ENCODE measurements around the gene PROKR1.

PROKR1 gene

DNA sequence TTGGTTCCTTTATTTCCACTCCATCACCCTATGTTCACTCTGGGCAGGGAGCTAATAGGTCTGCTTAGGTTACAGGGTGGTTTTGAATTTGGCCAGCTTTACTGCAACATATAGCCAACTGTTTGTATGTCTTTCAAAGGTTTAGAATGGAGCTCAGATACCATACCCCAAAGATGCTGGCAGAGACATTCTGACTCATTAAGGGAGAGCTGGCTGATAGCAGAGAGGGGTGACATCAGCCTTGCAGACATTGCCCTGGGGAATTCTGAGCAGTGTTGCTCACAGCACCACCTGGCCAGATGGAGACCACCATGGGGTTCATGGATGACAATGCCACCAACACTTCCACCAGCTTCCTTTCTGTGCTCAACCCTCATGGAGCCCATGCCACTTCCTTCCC lies 2.1 kb downstream of the PROKR1 start:
- TF ChIP-seq RAD21 (IDR thresholded peaks at IDR 0.05; ENCODE audit: low read depth) (no peak), NFIC (IDR thresholded peaks at IDR 0.05) (no peak), TEAD4 (IDR thresholded peaks at IDR 0.05) (no peak), EGR1 (IDR thresholded peaks at IDR 0.05) (no peak), EP300 (IDR thresholded peaks at IDR 0.05; ENCODE audit: borderline replicate concordance) (no peak), CEBPB (IDR thresholded peaks at IDR 0.05) (no peak), FOXM1 (IDR thresholded peaks at IDR 0.05; ENCODE audit: borderline replicate concordance, low read depth) (no peak), YY1 (IDR thresholded peaks at IDR 0.05; ENCODE audit: low read depth) (no peak), ZBTB7A (IDR thresholded peaks at IDR 0.05; ENCODE audit: low read depth) (no peak)
- TF ChIP-seq, protein P1, sequence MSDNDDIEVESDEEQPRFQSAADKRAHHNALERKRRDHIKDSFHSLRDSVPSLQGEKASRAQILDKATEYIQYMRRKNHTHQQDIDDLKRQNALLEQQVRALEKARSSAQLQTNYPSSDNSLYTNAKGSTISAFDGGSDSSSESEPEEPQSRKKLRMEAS (IDR thresholded peaks at IDR 0.05), result no peak

DNA sequence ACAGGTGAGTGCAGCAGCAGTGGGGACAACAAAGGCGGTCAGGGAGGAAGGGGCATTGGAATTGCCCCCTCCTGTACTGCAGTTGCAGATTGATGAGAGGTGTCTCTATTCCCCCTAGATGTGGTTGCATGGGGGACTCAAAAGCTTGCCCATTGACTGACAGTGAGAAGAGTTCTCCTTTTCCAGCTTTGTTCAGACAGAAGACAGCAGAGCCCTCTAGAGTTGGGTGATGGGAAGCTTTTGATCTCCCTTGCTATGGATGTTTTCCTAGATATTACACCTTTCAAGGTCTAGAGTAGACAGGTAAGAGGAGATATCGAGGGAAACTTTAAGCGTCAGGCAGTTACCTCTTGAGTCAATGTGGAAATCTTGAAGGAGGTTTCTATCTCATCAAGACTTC lies 2.9 kb downstream of the PROKR1 start:
- TF ChIP-seq, protein P1 (IDR thresholded peaks at IDR 0.05), result no peak
- 0 out of 2 replicates have a peak, but pooled peaks have one; percentile 8 for TF ChIP-seq RAD21 (IDR thresholded peaks at IDR 0.05; ENCODE audit: low read depth)

DNA sequence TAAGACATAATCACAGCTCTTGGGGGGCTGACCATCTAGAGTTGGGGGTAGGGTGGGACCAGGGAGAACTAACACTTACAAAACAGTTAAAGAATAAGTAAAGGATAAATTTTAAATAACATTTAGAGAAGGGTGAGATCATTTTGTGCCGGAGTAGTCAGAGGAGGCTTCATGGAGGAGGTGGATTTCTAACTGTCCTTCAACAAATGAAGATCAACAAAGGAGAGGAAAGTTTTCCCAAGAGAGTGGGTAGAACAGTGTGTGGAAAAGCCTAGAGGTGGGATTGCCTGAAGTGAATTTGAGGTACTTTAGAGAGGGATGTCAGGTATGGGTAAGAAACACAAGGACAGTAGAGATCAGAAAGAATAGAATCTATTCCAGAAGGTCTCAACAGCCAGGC lies 7.3 kb downstream of the PROKR1 start:
- TF ChIP-seq YY1 (IDR thresholded peaks at IDR 0.05; ENCODE audit: low read depth) (no peak), TEAD4 (IDR thresholded peaks at IDR 0.05) (no peak), EGR1 (IDR thresholded peaks at IDR 0.05) (no peak), CREB1 (IDR thresholded peaks at IDR 0.05; ENCODE audit: low read depth) (no peak), ZBTB7A (IDR thresholded peaks at IDR 0.05; ENCODE audit: low read depth) (no peak), FOXM1 (IDR thresholded peaks at IDR 0.05; ENCODE audit: borderline replicate concordance, low read depth) (no peak), EP300 (IDR thresholded peaks at IDR 0.05; ENCODE audit: borderline replicate concordance) (no peak), RAD21 (IDR thresholded peaks at IDR 0.05; ENCODE audit: low read depth) (no peak), TAF1 (IDR thresholded peaks at IDR 0.05; ENCODE audit: low read depth) (no peak), NFIC (IDR thresholded peaks at IDR 0.05) (no peak), CEBPB (IDR thresholded peaks at IDR 0.05) (no peak), TCF12 (IDR thresholded peaks at IDR 0.05; ENCODE audit: low read depth) (no peak)
- TF ChIP-seq, protein P2, sequence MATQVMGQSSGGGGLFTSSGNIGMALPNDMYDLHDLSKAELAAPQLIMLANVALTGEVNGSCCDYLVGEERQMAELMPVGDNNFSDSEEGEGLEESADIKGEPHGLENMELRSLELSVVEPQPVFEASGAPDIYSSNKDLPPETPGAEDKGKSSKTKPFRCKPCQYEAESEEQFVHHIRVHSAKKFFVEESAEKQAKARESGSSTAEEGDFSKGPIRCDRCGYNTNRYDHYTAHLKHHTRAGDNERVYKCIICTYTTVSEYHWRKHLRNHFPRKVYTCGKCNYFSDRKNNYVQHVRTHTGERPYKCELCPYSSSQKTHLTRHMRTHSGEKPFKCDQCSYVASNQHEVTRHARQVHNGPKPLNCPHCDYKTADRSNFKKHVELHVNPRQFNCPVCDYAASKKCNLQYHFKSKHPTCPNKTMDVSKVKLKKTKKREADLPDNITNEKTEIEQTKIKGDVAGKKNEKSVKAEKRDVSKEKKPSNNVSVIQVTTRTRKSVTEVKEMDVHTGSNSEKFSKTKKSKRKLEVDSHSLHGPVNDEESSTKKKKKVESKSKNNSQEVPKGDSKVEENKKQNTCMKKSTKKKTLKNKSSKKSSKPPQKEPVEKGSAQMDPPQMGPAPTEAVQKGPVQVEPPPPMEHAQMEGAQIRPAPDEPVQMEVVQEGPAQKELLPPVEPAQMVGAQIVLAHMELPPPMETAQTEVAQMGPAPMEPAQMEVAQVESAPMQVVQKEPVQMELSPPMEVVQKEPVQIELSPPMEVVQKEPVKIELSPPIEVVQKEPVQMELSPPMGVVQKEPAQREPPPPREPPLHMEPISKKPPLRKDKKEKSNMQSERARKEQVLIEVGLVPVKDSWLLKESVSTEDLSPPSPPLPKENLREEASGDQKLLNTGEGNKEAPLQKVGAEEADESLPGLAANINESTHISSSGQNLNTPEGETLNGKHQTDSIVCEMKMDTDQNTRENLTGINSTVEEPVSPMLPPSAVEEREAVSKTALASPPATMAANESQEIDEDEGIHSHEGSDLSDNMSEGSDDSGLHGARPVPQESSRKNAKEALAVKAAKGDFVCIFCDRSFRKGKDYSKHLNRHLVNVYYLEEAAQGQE (IDR thresholded peaks at IDR 0.05; ENCODE audit: low read depth), result no peak
- TF ChIP-seq, protein P1 (IDR thresholded peaks at IDR 0.05), result no peak
- TF ChIP-seq, protein P3, sequence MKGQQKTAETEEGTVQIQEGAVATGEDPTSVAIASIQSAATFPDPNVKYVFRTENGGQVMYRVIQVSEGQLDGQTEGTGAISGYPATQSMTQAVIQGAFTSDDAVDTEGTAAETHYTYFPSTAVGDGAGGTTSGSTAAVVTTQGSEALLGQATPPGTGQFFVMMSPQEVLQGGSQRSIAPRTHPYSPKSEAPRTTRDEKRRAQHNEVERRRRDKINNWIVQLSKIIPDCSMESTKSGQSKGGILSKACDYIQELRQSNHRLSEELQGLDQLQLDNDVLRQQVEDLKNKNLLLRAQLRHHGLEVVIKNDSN (IDR thresholded peaks at IDR 0.05), result no peak

DNA sequence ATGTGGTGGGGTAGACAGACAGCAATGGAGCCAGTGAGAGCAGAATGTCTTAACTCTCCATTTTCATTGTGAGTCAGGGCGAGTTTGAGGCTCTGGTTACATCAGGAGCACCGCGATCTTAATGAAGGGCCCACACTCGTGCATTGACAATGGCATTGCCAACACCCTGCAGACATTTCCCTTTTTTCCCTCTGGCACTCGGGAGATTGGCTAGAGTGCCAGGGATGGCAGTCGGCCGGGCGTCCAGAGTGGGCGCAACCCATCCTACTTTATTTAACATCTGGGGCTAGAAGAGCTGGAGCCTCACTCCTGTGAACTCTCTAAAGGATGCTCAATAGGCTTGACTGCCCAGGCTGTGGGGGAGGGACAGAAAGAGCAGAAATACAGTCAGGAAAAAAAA lies 9.7 kb downstream of the PROKR1 start:
- TF ChIP-seq TEAD4 (IDR thresholded peaks at IDR 0.05) (no peak), CREB1 (IDR thresholded peaks at IDR 0.05; ENCODE audit: low read depth) (no peak), EP300 (IDR thresholded peaks at IDR 0.05; ENCODE audit: borderline replicate concordance) (no peak), FOXM1 (IDR thresholded peaks at IDR 0.05; ENCODE audit: borderline replicate concordance, low read depth) (no peak), NFIC (IDR thresholded peaks at IDR 0.05) (no peak), TAF1 (IDR thresholded peaks at IDR 0.05; ENCODE audit: low read depth) (no peak), CEBPB (IDR thresholded peaks at IDR 0.05) (no peak), EGR1 (IDR thresholded peaks at IDR 0.05) (no peak), TCF12 (IDR thresholded peaks at IDR 0.05; ENCODE audit: low read depth) (no peak), RAD21 (IDR thresholded peaks at IDR 0.05; ENCODE audit: low read depth) (no peak), ZBTB7A (IDR thresholded peaks at IDR 0.05; ENCODE audit: low read depth) (no peak), YY1 (IDR thresholded peaks at IDR 0.05; ENCODE audit: low read depth) (no peak)
- TF ChIP-seq, protein P2 (IDR thresholded peaks at IDR 0.05; ENCODE audit: low read depth), result no peak
- TF ChIP-seq, protein P3 (IDR thresholded peaks at IDR 0.05), result no peak
- TF ChIP-seq, protein P1 (IDR thresholded peaks at IDR 0.05), result no peak

DNA sequence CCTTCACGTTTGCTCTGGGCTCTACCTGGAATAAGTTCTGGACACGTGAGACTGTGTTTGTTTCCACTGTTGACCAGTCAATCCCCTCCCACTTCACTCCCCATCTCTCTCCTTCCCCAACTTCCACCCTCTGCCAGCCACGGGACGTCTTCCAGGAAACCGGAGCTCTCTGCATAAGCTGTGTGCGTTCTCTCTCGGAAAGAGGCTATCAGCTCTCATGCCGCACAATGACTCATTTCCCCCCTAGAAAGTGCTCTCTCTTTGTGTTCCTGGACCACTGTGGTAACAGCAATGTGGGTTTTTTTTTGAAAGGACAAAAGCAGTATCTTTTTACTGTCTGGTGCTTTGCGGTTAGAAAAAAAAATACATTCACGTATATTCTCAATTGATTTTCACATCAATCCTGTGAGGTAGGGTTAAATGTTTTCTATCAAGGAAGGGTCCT lies 10.2 kb downstream of the PROKR1 start:
- TF ChIP-seq EP300 (IDR thresholded peaks at IDR 0.05; ENCODE audit: borderline replicate concordance), result no peak

DNA sequence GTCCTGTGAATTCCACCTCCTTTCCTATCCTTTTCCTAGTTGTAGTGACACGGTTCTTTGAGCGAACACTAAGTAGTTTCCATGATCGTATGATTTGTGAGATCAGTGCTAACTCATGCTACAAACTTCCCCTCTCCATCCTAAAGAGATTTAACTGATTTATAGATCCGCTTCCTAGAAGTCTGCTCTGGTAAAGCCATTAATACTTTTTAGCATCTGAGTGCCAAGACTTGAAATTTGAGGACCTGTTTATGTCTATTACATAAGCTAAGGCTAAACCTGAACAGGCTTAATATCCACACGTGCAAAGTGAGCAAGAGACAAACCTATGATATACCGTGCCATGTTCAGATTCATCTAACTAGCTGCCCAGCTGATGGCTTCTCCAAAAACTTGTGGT lies 14.9 kb downstream of the PROKR1 start:
- TF ChIP-seq, protein P1 (IDR thresholded peaks at IDR 0.05), result no peak

Data from Ishikawa (cell line).